HEK293 (cell line): ENCODE data around the gene MYO15B.

ENCODE experiments used
- CTCF ChIA-PET: fragments of 350-600 bp; formaldehyde crosslinking; extraction: SDS; loops from one replicate; lab custom pipeline; 2021; ENCODE audit warnings: antibody characterized with exemption; lab: Yijun Ruan, JAX
- POLR2A ChIA-PET: fragments of 300-600 bp; formaldehyde crosslinking; extraction: SDS; loops from one replicate; lab custom pipeline; 2020; ENCODE audit warnings: antibody characterized with exemption, inconsistent platforms; lab: Yijun Ruan, JAX
- H3K27ac ChIP-seq: fragments of 200-500 bp; sonication (Bioruptor generic); 2 replicates; pipeline ENCODE4 v1.5.1; 2014; ENCODE audit warnings: low read depth, low read length, control low read depth, inconsistent platforms; ENCODE audit errors: extremely low read depth
- H3K36me3 ChIP-seq, 2 experiments: fragments of 200-500 bp in 1 of 2; sonication (Bioruptor generic) in 1 of 2; 1 replicate in 1 of 2; 2 replicates in 1 of 2; pipeline ENCODE4 v1.5.1; 2014 to 2017; ENCODE audit warnings: inconsistent platforms in 2 of 2, low read length in 2 of 2; ENCODE audit not compliant: control insufficient read depth in 2 of 2, insufficient read depth in 1 of 2
- H3K4me1 ChIP-seq: fragments of 200-500 bp; sonication (Bioruptor generic); 2 replicates; pipeline ENCODE4 v1.5.1; 2014; ENCODE audit warnings: mild to moderate bottlenecking, low read length, inconsistent platforms; ENCODE audit not compliant: control insufficient read depth, insufficient read depth
- H3K4me3 ChIP-seq: 2 replicates; pipeline ENCODE4 v1.5.1; 2011; ENCODE audit warnings: low read depth, mild to moderate bottlenecking, control low read depth, low read length, moderate library complexity
- H3K9me3 ChIP-seq: fragments of 200-500 bp; sonication (Bioruptor generic); 2 replicates; pipeline ENCODE4 v1.5.1; 2014; ENCODE audit warnings: low read depth, low read length, inconsistent platforms; ENCODE audit not compliant: control insufficient read depth, insufficient read depth
- GLIS1 ChIP-seq: fragments of 450-650 bp; formaldehyde crosslinking; IDR thresholded peaks from 2 replicates; pipeline ENCODE4 v1.5.1; 2016; ENCODE audit warnings: missing biosample characterization, missing genetic modification characterization
- INSM2 ChIP-seq: fragments of 450-650 bp; formaldehyde crosslinking; IDR thresholded peaks from 2 replicates; pipeline ENCODE4 v1.5.1; 2016; ENCODE audit warnings: missing biosample characterization, missing genetic modification characterization
- KLF17 ChIP-seq: fragments of 450-650 bp; formaldehyde crosslinking; IDR thresholded peaks from 2 replicates; pipeline ENCODE4 v1.5.1; 2016; ENCODE audit warnings: missing biosample characterization, missing genetic modification characterization
- MYNN ChIP-seq: fragments of 450-650 bp; formaldehyde crosslinking; IDR thresholded peaks from 2 replicates; pipeline ENCODE4 v1.5.1; 2016; ENCODE audit warnings: missing biosample characterization, missing genetic modification characterization, borderline replicate concordance
- PATZ1 ChIP-seq: fragments of 450-650 bp; formaldehyde crosslinking; IDR thresholded peaks from 2 replicates; pipeline ENCODE4 v1.5.1; 2016; ENCODE audit warnings: missing biosample characterization, missing genetic modification characterization
- PRDM10 ChIP-seq: fragments of 450-650 bp; formaldehyde crosslinking; IDR thresholded peaks from 2 replicates; pipeline ENCODE4 v1.5.1; 2016; ENCODE audit warnings: missing biosample characterization, missing genetic modification characterization
- ZBTB20 ChIP-seq: fragments of 450-650 bp; formaldehyde crosslinking; IDR thresholded peaks from 2 replicates; pipeline ENCODE4 v1.5.1; 2016; ENCODE audit warnings: missing biosample characterization, missing genetic modification characterization
- ZNF121 ChIP-seq: fragments of 450-650 bp; formaldehyde crosslinking; IDR thresholded peaks from 2 replicates; pipeline ENCODE4 v1.5.1; 2016; ENCODE audit warnings: missing biosample characterization, missing genetic modification characterization
- ZNF146 ChIP-seq: fragments of 450-650 bp; formaldehyde crosslinking; IDR thresholded peaks from 2 replicates; pipeline ENCODE4 v1.5.1; 2016; ENCODE audit warnings: missing biosample characterization, missing genetic modification characterization
- ZNF169 ChIP-seq: fragments of 450-650 bp; formaldehyde crosslinking; IDR thresholded peaks from 2 replicates; pipeline ENCODE4 v1.5.1; 2016; ENCODE audit warnings: missing biosample characterization, missing genetic modification characterization
- ZNF174 ChIP-seq: fragments of 450-650 bp; formaldehyde crosslinking; IDR thresholded peaks from 2 replicates; pipeline ENCODE4 v1.5.0; 2017; ENCODE audit warnings: missing biosample characterization, mild to moderate bottlenecking, missing genetic modification characterization
- ZNF184 ChIP-seq: fragments of 450-650 bp; IDR thresholded peaks from 2 replicates; pipeline ENCODE4 v1.5.1; 2018; ENCODE audit warnings: missing biosample characterization, mild to moderate bottlenecking, missing genetic modification characterization
- ZNF239 ChIP-seq: fragments of 450-650 bp; formaldehyde crosslinking; IDR thresholded peaks from 2 replicates; pipeline ENCODE4 v1.5.1; 2016; ENCODE audit warnings: missing biosample characterization, missing genetic modification characterization
- ZNF391 ChIP-seq: fragments of 450-650 bp; formaldehyde crosslinking; IDR thresholded peaks from 2 replicates; pipeline ENCODE4 v1.5.1; 2016; ENCODE audit warnings: low read depth, missing biosample characterization, missing genetic modification characterization, borderline replicate concordance
- ZNF394 ChIP-seq: fragments of 450-650 bp; formaldehyde crosslinking; IDR thresholded peaks from 2 replicates; pipeline ENCODE4 v1.5.1; 2016; ENCODE audit warnings: missing biosample characterization, missing genetic modification characterization, mild to moderate bottlenecking, moderate library complexity, borderline replicate concordance
- ZNF426 ChIP-seq: fragments of 450-650 bp; formaldehyde crosslinking; IDR thresholded peaks from 2 replicates; pipeline ENCODE4 v1.5.1; 2017; ENCODE audit warnings: missing biosample characterization, missing genetic modification characterization, mild to moderate bottlenecking, inconsistent platforms, moderate library complexity
- ZNF600 ChIP-seq: fragments of 450-650 bp; formaldehyde crosslinking; IDR thresholded peaks from 2 replicates; pipeline ENCODE4 v1.5.1; 2016; ENCODE audit warnings: missing biosample characterization, missing genetic modification characterization
- ZNF626 ChIP-seq: fragments of 450-650 bp; sonication (Bioruptor Pico); formaldehyde crosslinking; IDR thresholded peaks from 2 replicates; pipeline ENCODE4 v1.5.1; 2018; ENCODE audit warnings: missing biosample characterization, missing genetic modification characterization, inconsistent platforms
- ZNF701 ChIP-seq: fragments of 450-650 bp; formaldehyde crosslinking; IDR thresholded peaks from 2 replicates; pipeline ENCODE4 v1.5.1; 2016; ENCODE audit warnings: missing biosample characterization, missing genetic modification characterization
- ZSCAN5A ChIP-seq: fragments of 450-650 bp; formaldehyde crosslinking; IDR thresholded peaks from 2 replicates; pipeline ENCODE4 v1.5.1; 2016; ENCODE audit warnings: missing biosample characterization, missing genetic modification characterization

The MYO15B gene

GRCh38 chr17:75555679-75556153 is 31.9 kb upstream of the MYO15B start:
- H3K27ac ChIP-seq = no peak overlapping the region
- CTCF ChIA-PET = interaction anchor here (0.6 to 1.3 kb wide), 3 partner anchors 13 to 115 kb away, joined by 4 to 6 read pairs (median 4); no protein-coding TSS in a partner anchor
- H3K36me3 ChIP-seq = no peaks in the 10 kb centered on the region
- no peak overlapping the region for H3K4me3 ChIP-seq
- H3K4me1 ChIP-seq = 0 out of 2 replicates have a peak, but pooled peaks cover 5% of the 10 kb centered on the region
- H3K9me3 ChIP-seq = no peaks in the 10 kb centered on the region
- TF ChIP-seq ZNF426 (no peak), ZSCAN5A (tag by site-specific recombination) (0 out of 2 replicates have a peak, but pooled peaks have one; percentile 26)
- POLR2A ChIA-PET = interaction anchor here (0.5 to 0.7 kb wide), 2 partner anchors 38 to 162 kb away, joined by 3 to 6 read pairs; no protein-coding TSS in a partner anchor

- ChIA-PET POLR2A (no interaction called here), CTCF (no interaction called here)
- no peak overlapping the region for H3K4me3 ChIP-seq
- H3K4me1 ChIP-seq = 0 out of 2 replicates have a peak, but pooled peaks cover 5% of the 10 kb centered on the region
- H3K36me3 ChIP-seq = no peaks in the 10 kb centered on the region
- H3K9me3 ChIP-seq = no peaks in the 10 kb centered on the region
- H3K27ac ChIP-seq = peak overlapping the region; percentile 36; the same call in 1 of the 2 replicates
- no peak for TF ChIP-seq ZNF146
- TF ChIP-seq ZBTB20 (tag by site-specific recombination) = no peak
- TF ChIP-seq ZNF600 (tag by site-specific recombination) = no peak
- TF ChIP-seq INSM2 (tag by site-specific recombination) = no peak
- peak; percentile 71 for TF ChIP-seq PRDM10 (tag by site-specific recombination)
- no peak for TF ChIP-seq PATZ1 (tag by site-specific recombination)
- TF ChIP-seq ZNF626 (tag by site-specific recombination) = no peak
- no peak for TF ChIP-seq ZNF239 (tag by site-specific recombination)
- peak; percentile 6 for TF ChIP-seq GLIS1 (tag by site-specific recombination)
- TF ChIP-seq KLF17 (tag by site-specific recombination) = no peak
- no peak for TF ChIP-seq ZNF174 (tag by site-specific recombination)
- no peak for TF ChIP-seq ZNF169 (tag by site-specific recombination)
- no peak for TF ChIP-seq ZNF391
- no peak for TF ChIP-seq ZNF184 (tag by site-specific recombination)
- no peak for TF ChIP-seq MYNN (tag by site-specific recombination)
- no peak for TF ChIP-seq ZNF394 (tag by site-specific recombination)
- TF ChIP-seq ZNF701 (tag by site-specific recombination) = no peak
- no peak for TF ChIP-seq ZNF121 (tag by site-specific recombination)
Observed at GRCh38 chr17:75557075-75557851, 30.3 kb upstream of the MYO15B start.
